Caco-2 (cell line): ENCODE results near the gene RANBP6. TPM values are rescaled to one million over a fixed set of nuclear protein-coding genes. Genes with fewer than 3 reads are reported as not detected.
"Not testable (repeated sequence)": the region's sequence is repeated elsewhere in the genome, so short reads cannot be mapped to it uniquely, and the experiment has no call there.

ENCODE experiments used
- Bru-seq: library from RNA; stranded (reverse); fragments of 400-500 nt; gene quantifications from one replicate; lab custom pipeline; 2021; lab: Mats Ljungman, UMichigan
- BruChase-seq, 2 experiments: library from RNA; stranded (reverse); fragments of 400-500 nt; gene quantifications; one replicate each; lab custom pipeline; 2021; lab: Mats Ljungman, UMichigan
- BruUV-seq: library from RNA; stranded (reverse); fragments of 400-500 nt; replicated peaks from 2 replicates; lab custom pipeline; 2021; lab: Mats Ljungman, UMichigan
- CTCF ChIA-PET: fragments of 300-600 bp; sonication (Branson Sonifier 250); formaldehyde crosslinking; loops from one replicate; lab custom pipeline; 2022; ENCODE audit warnings: antibody characterized with exemption; lab: Charles Lee
- POLR2A ChIA-PET: fragments of 300-600 bp; sonication (Branson Sonifier 250); formaldehyde crosslinking; loops from one replicate; lab custom pipeline; 2022; ENCODE audit warnings: antibody characterized with exemption; lab: Charles Lee
- DNase-seq, 2 experiments: peaks; one replicate each; pipeline versions ENCODE4 v3.0.0 to v3.0.0-alpha.2; 2020 to 2022
- H3K27me3 ChIP-seq: replicated peaks from 2 replicates; pipeline ENCODE4 v1.6.0; 2011; ENCODE audit warnings: low read length; ENCODE audit not compliant: control insufficient read depth, insufficient read depth
- H3K36me3 ChIP-seq: 2 replicates; pipeline ENCODE4 v1.5.1; 2011; ENCODE audit warnings: low read length; ENCODE audit not compliant: control insufficient read depth, insufficient read depth
- H3K4me1 ChIP-seq: fragments of 250-450 bp; sonication (Bioruptor Pico); 2 replicates; pipeline ENCODE4 v1.5.1; 2020; ENCODE audit warnings: mild to moderate bottlenecking
- H3K4me3 ChIP-seq: 2 replicates; pipeline ENCODE4 v1.5.1; 2011; ENCODE audit warnings: low read depth, mild to moderate bottlenecking, control low read depth, low read length
- H3K9me3 ChIP-seq: fragments of 250-450 bp; sonication (Bioruptor Pico); 2 replicates; pipeline ENCODE4 v1.5.1; 2020; ENCODE audit warnings: mild to moderate bottlenecking, moderate library complexity
- H3K27ac Mint-ChIP-seq: one replicate; pipeline ENCODE4 v1.8.0; 2022; ENCODE audit warnings: mixed read lengths; ENCODE audit not compliant: unreplicated experiment
- H3K27me3 Mint-ChIP-seq: one replicate; pipeline ENCODE4 v1.8.0; 2022; ENCODE audit warnings: mixed read lengths; ENCODE audit not compliant: insufficient read depth, unreplicated experiment
- H3K36me3 Mint-ChIP-seq: one replicate; pipeline ENCODE4 v1.8.0; 2022; ENCODE audit warnings: mild to moderate bottlenecking, mixed read lengths; ENCODE audit not compliant: insufficient read depth, unreplicated experiment
- H3K4me1 Mint-ChIP-seq: one replicate; pipeline ENCODE4 v1.8.0; 2022; ENCODE audit warnings: low read depth, mixed read lengths; ENCODE audit not compliant: unreplicated experiment
- H3K4me3 Mint-ChIP-seq: one replicate; pipeline ENCODE4 v1.8.0; 2022; ENCODE audit warnings: mild to moderate bottlenecking, moderate library complexity, mixed read lengths; ENCODE audit not compliant: unreplicated experiment
- H3K9me3 Mint-ChIP-seq: one replicate; pipeline ENCODE4 v1.8.0; 2022; ENCODE audit warnings: mixed read lengths; ENCODE audit not compliant: unreplicated experiment
- intact Hi-C: fragments of 100-400 bp; cut with micrococcal nuclease; formaldehyde crosslinking; loops from one replicate; pipeline ENCODE4 v1.10.0; 2022; ENCODE audit not compliant: unreplicated experiment
- long read RNA-seq: library from polyadenylated mRNA; stranded (forward); transcript quantifications from one replicate; pipeline ENCODE4 v2.0.0, GENCODE V29; 2022
- total RNA-seq: library from RNA; stranded (reverse); gene quantifications from 2 replicates; pipeline ENCODE4 v1.2.3, GENCODE V29; 2022
- TF ChIP-seq, protein P1 (sequence below), 2 experiments: fragments of 200-600 bp in 1 of 2; IDR thresholded peaks; 1 replicate in 1 of 2; 2 replicates in 1 of 2; pipeline versions ENCODE4 v1.5.1 to v1.8.0; 2011 to 2022; ENCODE audit warnings: antibody characterized with exemption in 1 of 2, control low read depth in 1 of 2, inconsistent platforms in 1 of 2, low read depth in 1 of 2, low read length in 1 of 2, mild to moderate bottlenecking in 1 of 2, moderate library complexity in 1 of 2; ENCODE audit not compliant: insufficient read depth in 1 of 2, severe bottlenecking in 1 of 2, unreplicated experiment in 1 of 2

RANBP6 gene
- total RNA-seq (13.7 and 16.5 TPM in 2 replicates), Bru-seq, nascent RNA (percentile 96 among the genes with signal in this experiment), BruChase-seq, experiment 1, labeled RNA remaining after a 2-hour chase (percentile 99 among the genes with signal in this experiment), BruChase-seq, experiment 2, labeled RNA remaining after a 6-hour chase (percentile 87 among the genes with signal in this experiment)
- long read RNA-seq, full-length matches to known transcripts = 31 of 31 reads
- long read RNA-seq, partial matches to known transcripts = 0 of 31 reads
- long read RNA-seq, other reads (novel, unspliced or antisense) = 0 of 31 reads

DNA sequence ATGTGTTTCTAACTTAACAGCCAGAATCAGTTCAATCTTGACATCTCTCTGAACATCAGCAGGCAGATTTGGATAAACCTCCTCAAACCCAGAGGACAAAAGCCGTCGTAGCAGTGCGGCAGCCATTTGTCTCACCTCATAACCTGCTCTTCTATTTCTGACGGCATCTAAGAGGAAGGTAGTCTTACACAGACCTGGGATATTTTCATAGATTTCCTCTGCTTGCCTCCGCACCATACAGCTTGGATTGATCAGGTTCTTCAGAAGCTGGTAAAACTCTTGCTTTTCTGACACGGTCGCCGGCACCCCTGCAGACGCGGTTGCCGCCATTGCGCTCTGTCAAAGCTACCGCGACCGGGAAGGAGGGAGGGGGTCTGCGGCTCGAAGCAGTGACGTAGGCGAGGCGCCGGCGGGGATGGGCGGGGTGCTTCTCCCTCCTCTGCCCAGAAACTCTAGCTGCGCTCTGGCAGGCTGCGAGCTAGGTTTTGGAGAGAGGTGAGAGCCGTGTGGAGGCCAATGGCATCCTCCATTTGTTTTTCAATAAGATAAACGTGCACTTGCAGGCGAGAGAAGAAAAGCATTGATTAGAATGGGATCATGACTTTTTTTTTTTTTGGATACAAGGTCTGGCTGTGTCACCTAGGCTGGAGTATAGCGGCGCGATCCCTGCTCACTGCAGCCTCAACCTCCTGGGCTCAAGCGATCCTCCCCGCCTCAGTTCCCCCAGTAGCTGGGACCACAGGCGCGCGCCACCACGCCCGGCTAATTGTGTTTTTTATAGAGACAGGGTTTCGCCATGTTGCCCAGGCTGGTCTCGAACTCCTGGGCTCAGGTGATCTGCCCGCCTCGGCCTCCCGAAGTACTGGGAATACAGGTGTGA lies at the start of gene RANBP6:
TSS of gene RANBP6 (minus strand) at position 347 of the 880 bp plus-strand sequence. CDS start at position 330, 17 bp downstream.
- Mint-ChIP-seq H3K27ac (peak within 1 kb of the TSS; percentile 97), H3K36me3 (peaks cover 28% of the 10 kb centered on the region), H3K4me3 (peak within 1 kb of the TSS; percentile 94), H3K27me3 (no peaks in the 10 kb centered on the region), H3K9me3 (no peaks in the 10 kb centered on the region), H3K4me1 (peaks cover 6% of the 10 kb centered on the region)
- DNase-seq = peak; percentile 83 to 90
- Histone ChIP-seq H3K9me3 (no peaks in the 10 kb centered on the region), H3K4me1 (peaks cover 6% of the 10 kb centered on the region; the same call in 1 of the 2 replicates), H3K27me3 (no peaks in the 10 kb centered on the region), H3K36me3 (no peaks in the 10 kb centered on the region), H3K4me3 (peak within 1 kb of the TSS; percentile 76)
- TF ChIP-seq, protein P1, sequence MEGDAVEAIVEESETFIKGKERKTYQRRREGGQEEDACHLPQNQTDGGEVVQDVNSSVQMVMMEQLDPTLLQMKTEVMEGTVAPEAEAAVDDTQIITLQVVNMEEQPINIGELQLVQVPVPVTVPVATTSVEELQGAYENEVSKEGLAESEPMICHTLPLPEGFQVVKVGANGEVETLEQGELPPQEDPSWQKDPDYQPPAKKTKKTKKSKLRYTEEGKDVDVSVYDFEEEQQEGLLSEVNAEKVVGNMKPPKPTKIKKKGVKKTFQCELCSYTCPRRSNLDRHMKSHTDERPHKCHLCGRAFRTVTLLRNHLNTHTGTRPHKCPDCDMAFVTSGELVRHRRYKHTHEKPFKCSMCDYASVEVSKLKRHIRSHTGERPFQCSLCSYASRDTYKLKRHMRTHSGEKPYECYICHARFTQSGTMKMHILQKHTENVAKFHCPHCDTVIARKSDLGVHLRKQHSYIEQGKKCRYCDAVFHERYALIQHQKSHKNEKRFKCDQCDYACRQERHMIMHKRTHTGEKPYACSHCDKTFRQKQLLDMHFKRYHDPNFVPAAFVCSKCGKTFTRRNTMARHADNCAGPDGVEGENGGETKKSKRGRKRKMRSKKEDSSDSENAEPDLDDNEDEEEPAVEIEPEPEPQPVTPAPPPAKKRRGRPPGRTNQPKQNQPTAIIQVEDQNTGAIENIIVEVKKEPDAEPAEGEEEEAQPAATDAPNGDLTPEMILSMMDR (IDR thresholded peaks at IDR 0.05; ENCODE audit: insufficient read depth in 1 of 2, low read depth in 1 of 2, low read length in 1 of 2, severe bottlenecking in 1 of 2, unreplicated experiment in 1 of 2) = no peak
- BruUV-seq = TSS peak; percentile 59
- CTCF ChIA-PET = interaction anchor here (0.7 to 1.0 kb wide), 2 partner anchors 9 to 116 kb away, joined by 4 read pairs; no protein-coding TSS in a partner anchor
- POLR2A ChIA-PET = interaction anchor here (0.6 to 0.9 kb wide), 6 partner anchors 9 to 764 kb away, joined by 3 to 7 read pairs (median 4); no protein-coding TSS in a partner anchor
- intact Hi-C loops = no loop called here

DNA sequence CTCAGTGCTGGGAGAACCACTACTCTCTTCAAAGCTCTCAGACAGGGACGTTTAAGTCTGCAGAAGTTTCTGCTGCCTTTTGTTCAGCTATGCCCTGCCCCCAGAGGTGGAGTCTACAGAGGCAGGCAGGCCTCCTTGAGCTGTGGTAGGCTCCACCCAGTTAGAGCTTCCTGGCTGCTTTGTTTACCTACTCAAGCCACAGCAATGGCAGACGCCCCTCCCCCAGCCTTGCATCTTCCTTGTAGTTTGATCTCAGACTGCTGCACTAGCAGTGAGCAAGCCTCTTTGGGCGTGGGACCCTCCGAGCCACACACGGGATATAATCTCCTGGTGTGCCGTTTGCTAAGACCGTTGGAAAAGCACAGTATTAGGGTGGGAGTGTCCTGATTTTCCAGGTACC lies 47.7 kb upstream of the RANBP6 start:
- POLR2A ChIA-PET, H3K9me3 ChIP-seq, H3K4me1 ChIP-seq, H3K36me3 Mint-ChIP-seq, H3K4me1 Mint-ChIP-seq, H3K4me3 Mint-ChIP-seq, intact Hi-C loops, H3K4me3 ChIP-seq, DNase-seq, H3K36me3 ChIP-seq, H3K27me3 ChIP-seq, BruUV-seq, CTCF ChIA-PET, H3K9me3 Mint-ChIP-seq, H3K27ac Mint-ChIP-seq: not testable (repeated sequence)
- H3K27me3 Mint-ChIP-seq = peaks cover 12% of the 10 kb centered on the region

DNA sequence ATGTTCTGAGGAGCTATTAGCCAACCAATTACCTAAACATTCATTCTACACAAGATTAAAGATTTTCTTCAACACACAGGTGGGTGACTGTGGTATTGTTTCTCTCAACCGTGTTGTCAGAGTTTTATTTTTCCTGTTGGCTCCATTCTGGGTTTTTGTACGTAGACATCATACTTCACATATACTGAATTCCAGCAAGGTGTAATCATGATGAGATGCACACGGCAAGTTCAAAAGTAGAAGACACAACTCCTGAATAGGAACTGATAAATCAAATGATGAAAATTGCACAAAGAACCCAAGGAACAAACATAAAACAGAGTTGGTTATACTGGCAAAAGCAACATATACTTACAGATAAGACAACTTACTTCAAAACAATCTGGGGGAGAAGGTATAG lies 40.2 kb upstream of the RANBP6 start:
- H3K9me3 ChIP-seq = no peaks in the 10 kb centered on the region
- no peaks in the 10 kb centered on the region for H3K36me3 Mint-ChIP-seq
- ChIA-PET CTCF (interaction anchor here (1.0 to 2.2 kb wide), 2 partner anchors 183 to 250 kb away, joined by 4 to 6 read pairs; no protein-coding TSS in a partner anchor), POLR2A (no interaction called here)
- no peaks in the 10 kb centered on the region for H3K9me3 Mint-ChIP-seq
- TF ChIP-seq, protein P1 (IDR thresholded peaks at IDR 0.05; ENCODE audit: insufficient read depth in 1 of 2, low read depth in 1 of 2, low read length in 1 of 2, severe bottlenecking in 1 of 2, unreplicated experiment in 1 of 2) = no peak
- peaks cover 7% of the 10 kb centered on the region for H3K27me3 Mint-ChIP-seq
- H3K27ac Mint-ChIP-seq = no peak overlapping the region
- H3K4me1 Mint-ChIP-seq = no peaks in the 10 kb centered on the region
- BruUV-seq = no TSS peak
- H3K36me3 ChIP-seq = no peaks in the 10 kb centered on the region
- no peaks in the 10 kb centered on the region for H3K4me1 ChIP-seq
- intact Hi-C loops = loop anchor here (1.0 kb wide), 1 partner anchor 52 kb away; no protein-coding TSS in a partner anchor
- no peak overlapping the region for H3K4me3 Mint-ChIP-seq
- no peak for DNase-seq
- H3K4me3 ChIP-seq = no peak overlapping the region
- H3K27me3 ChIP-seq = no peaks in the 10 kb centered on the region
